ENCODE data around the gene CAP1.

Gene CAP1

GRCh38 chr1:40076895-40077312, 36.4 kb downstream of the CAP1 start:
- no peak overlapping the region for H3K4me3 ChIP-seq (ENCODE audit: low read length)
- no peaks in the 10 kb centered on the region for H3K9me2 ChIP-seq (replicated peaks; ENCODE audit: insufficient read depth, low read length)
- no peaks in the 10 kb centered on the region for H3K79me2 ChIP-seq (ENCODE audit: low read length)
- no peaks in the 10 kb centered on the region for H4K20me1 ChIP-seq (ENCODE audit: insufficient read depth, low read length)
- no peak overlapping the region for H2AFZ ChIP-seq (ENCODE audit: low read length)
- no peaks in the 10 kb centered on the region for H3K27me3 ChIP-seq (replicated peaks; ENCODE audit: insufficient read depth, low read length)
- no peaks in the 10 kb centered on the region for H3K4me1 ChIP-seq (ENCODE audit: low read length)
- peaks cover 11% of the 10 kb centered on the region for H3K36me3 ChIP-seq (replicated peaks; ENCODE audit: insufficient read depth, low read length)
- no peak for DNase-seq
- no peak for TF ChIP-seq EZH2 (optimal IDR thresholded peaks at IDR 0.05; ENCODE audit: low read depth, low read length)
- TF ChIP-seq, protein P1, sequence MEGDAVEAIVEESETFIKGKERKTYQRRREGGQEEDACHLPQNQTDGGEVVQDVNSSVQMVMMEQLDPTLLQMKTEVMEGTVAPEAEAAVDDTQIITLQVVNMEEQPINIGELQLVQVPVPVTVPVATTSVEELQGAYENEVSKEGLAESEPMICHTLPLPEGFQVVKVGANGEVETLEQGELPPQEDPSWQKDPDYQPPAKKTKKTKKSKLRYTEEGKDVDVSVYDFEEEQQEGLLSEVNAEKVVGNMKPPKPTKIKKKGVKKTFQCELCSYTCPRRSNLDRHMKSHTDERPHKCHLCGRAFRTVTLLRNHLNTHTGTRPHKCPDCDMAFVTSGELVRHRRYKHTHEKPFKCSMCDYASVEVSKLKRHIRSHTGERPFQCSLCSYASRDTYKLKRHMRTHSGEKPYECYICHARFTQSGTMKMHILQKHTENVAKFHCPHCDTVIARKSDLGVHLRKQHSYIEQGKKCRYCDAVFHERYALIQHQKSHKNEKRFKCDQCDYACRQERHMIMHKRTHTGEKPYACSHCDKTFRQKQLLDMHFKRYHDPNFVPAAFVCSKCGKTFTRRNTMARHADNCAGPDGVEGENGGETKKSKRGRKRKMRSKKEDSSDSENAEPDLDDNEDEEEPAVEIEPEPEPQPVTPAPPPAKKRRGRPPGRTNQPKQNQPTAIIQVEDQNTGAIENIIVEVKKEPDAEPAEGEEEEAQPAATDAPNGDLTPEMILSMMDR (IDR thresholded peaks at IDR 0.05; ENCODE audit: low read length): no peak
- TF ChIP-seq EZH2phosphoT487 (IDR thresholded peaks at IDR 0.05; ENCODE audit: low read length): no peak
- no peak overlapping the region for H3K27ac ChIP-seq (ENCODE audit: low read length)
- H3K9me3 ChIP-seq (replicated peaks; ENCODE audit: insufficient read depth, low read length): no peaks in the 10 kb centered on the region
- H3F3A ChIP-seq (ENCODE audit: insufficient read depth, low read length): peaks cover 20% of the 10 kb centered on the region
- no peak overlapping the region for H3K4me2 ChIP-seq (ENCODE audit: low read depth, low read length)
- H3K9ac ChIP-seq (ENCODE audit: low read length): no peak overlapping the region

DNA sequence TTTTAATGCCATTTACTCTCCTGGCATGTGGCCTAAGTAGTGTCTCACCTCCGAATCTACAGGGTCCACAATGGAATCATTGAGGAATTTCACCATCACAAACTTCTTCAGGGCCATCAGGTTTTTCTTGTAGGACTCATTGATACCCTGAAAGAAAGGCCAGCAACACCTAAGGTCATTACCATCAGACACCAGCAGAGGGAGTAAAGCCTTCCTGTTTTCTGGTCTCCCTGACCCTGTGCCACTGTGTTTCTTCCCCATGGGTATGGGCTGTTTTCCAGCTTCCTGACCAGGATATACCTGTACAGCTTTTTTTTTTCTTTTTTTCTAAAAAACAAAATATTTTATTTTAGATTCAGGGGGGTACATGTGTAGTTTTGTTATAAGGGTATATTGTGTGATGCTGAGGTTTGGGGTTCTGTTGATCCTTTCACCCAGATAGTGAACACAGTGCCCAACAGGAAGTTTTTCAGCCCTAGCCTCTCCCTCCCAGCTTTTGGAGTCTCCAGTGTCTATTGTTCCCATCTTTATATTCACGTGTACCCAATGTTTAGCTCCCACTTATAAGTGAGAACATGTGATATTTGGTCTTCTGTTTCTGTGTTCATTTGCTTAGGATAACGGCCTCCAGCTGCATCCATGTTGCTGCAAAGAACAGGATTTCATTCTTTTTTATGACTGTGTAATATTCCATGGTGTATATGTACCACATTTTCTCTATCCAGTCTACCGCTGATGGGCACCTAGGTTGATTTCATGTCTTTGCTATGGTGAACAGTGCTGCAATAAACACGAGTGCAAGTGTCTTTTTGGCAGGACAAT, 38.2 kb downstream of the CAP1 start:
- DNase-seq: peak; percentile 52
- H3K9me3 ChIP-seq (replicated peaks; ENCODE audit: insufficient read depth, low read length): no peaks in the 10 kb centered on the region
- no peak overlapping the region for H3K27ac ChIP-seq (ENCODE audit: low read length)
- no peak overlapping the region for H3K9ac ChIP-seq (ENCODE audit: low read length)
- H3K9me2 ChIP-seq (replicated peaks; ENCODE audit: insufficient read depth, low read length): no peaks in the 10 kb centered on the region
- H3F3A ChIP-seq (ENCODE audit: insufficient read depth, low read length): peaks cover 11% of the 10 kb centered on the region; the same call in 1 of the 2 replicates
- H3K4me1 ChIP-seq (ENCODE audit: low read length): no peaks in the 10 kb centered on the region
- H3K27me3 ChIP-seq (replicated peaks; ENCODE audit: insufficient read depth, low read length): no peaks in the 10 kb centered on the region
- no peak overlapping the region for H3K4me3 ChIP-seq (ENCODE audit: low read length)
- TF ChIP-seq, protein P1 (IDR thresholded peaks at IDR 0.05; ENCODE audit: low read length): peak; percentile 68
- no peak for TF ChIP-seq EZH2 (optimal IDR thresholded peaks at IDR 0.05; ENCODE audit: low read depth, low read length)
- H3K4me2 ChIP-seq (ENCODE audit: low read depth, low read length): no peak overlapping the region
- no peaks in the 10 kb centered on the region for H4K20me1 ChIP-seq (ENCODE audit: insufficient read depth, low read length)
- no peak overlapping the region for H2AFZ ChIP-seq (ENCODE audit: low read length)
- H3K36me3 ChIP-seq (replicated peaks; ENCODE audit: insufficient read depth, low read length): peaks cover 3% of the 10 kb centered on the region
- H3K79me2 ChIP-seq (ENCODE audit: low read length): no peaks in the 10 kb centered on the region

DNA sequence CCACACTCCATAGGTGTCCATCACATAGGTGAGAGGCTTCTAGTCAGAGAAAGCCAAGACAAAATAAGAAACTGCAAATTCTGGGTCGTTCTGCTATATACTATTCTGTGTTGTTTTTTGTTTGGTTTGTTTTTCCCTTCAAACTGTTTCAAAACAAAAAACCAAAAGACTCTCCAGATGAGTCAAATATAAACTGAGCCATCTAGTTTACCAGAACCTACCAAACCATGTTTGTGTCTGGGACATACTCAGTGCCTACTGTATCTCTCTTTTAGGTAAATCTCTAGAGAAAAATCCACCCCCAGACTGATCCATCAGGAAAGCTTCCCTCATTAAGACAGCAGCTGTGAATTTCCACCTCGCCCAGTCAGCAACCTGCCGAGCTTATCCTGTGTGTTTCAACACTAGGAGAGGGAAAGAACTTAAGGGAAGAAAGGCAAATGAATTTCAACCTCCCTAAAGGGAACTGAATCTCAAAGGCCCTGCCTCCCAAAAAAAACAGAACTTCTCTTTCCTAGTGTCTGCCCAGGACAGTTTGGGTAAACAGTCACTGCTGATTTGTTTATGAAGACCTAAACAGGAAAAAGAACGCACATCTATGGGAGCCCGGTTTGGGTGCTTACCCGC, 39.4 kb downstream of the CAP1 start:
- DNase-seq: no peak
- no peak overlapping the region for H3K27ac ChIP-seq (ENCODE audit: low read length)
- peaks cover 3% of the 10 kb centered on the region; the same call in 1 of the 2 replicates for H3K36me3 ChIP-seq (replicated peaks; ENCODE audit: insufficient read depth, low read length)
- no peaks in the 10 kb centered on the region for H3K79me2 ChIP-seq (ENCODE audit: low read length)
- H3K4me2 ChIP-seq (ENCODE audit: low read depth, low read length): no peak overlapping the region
- H3K9me3 ChIP-seq (replicated peaks; ENCODE audit: insufficient read depth, low read length): no peaks in the 10 kb centered on the region
- no peak overlapping the region for H3K9ac ChIP-seq (ENCODE audit: low read length)
- H4K20me1 ChIP-seq (ENCODE audit: insufficient read depth, low read length): no peaks in the 10 kb centered on the region
- peaks cover 5% of the 10 kb centered on the region; the same call in 1 of the 2 replicates for H3F3A ChIP-seq (ENCODE audit: insufficient read depth, low read length)
- H3K4me1 ChIP-seq (ENCODE audit: low read length): no peaks in the 10 kb centered on the region
- H3K4me3 ChIP-seq (ENCODE audit: low read length): no peak overlapping the region
- H3K9me2 ChIP-seq (replicated peaks; ENCODE audit: insufficient read depth, low read length): no peaks in the 10 kb centered on the region
- TF ChIP-seq EZH2phosphoT487 (IDR thresholded peaks at IDR 0.05; ENCODE audit: low read length): no peak
- TF ChIP-seq, protein P1 (IDR thresholded peaks at IDR 0.05; ENCODE audit: low read length): no peak
- no peak overlapping the region for H2AFZ ChIP-seq (ENCODE audit: low read length)
- H3K27me3 ChIP-seq (replicated peaks; ENCODE audit: insufficient read depth, low read length): no peaks in the 10 kb centered on the region
